Caco-2 (cell line): Measurements from ENCODE around the gene EPX. TPM values are rescaled to one million over a fixed set of nuclear protein-coding genes. Genes with fewer than 3 reads are reported as not detected.
A peak's percentile ranks its signal among the peaks of the same experiment; 100 is the strongest.

ENCODE experiments used
- BruUV-seq: library from RNA; stranded (reverse); fragments of 400-500 nt; replicated peaks from 2 replicates; lab custom pipeline; 2021; lab: Mats Ljungman, UMichigan
- CTCF ChIA-PET: fragments of 300-600 bp; sonication (Branson Sonifier 250); formaldehyde crosslinking; loops from one replicate; lab custom pipeline; 2022; ENCODE audit warnings: antibody characterized with exemption; lab: Charles Lee
- POLR2A ChIA-PET: fragments of 300-600 bp; sonication (Branson Sonifier 250); formaldehyde crosslinking; loops from one replicate; lab custom pipeline; 2022; ENCODE audit warnings: antibody characterized with exemption; lab: Charles Lee
- DNase-seq, 2 experiments: peaks; one replicate each; pipeline versions ENCODE4 v3.0.0 to v3.0.0-alpha.2; 2020 to 2022
- H3K27me3 ChIP-seq: replicated peaks from 2 replicates; pipeline ENCODE4 v1.6.0; 2011; ENCODE audit warnings: low read length; ENCODE audit not compliant: control insufficient read depth, insufficient read depth
- H3K36me3 ChIP-seq: 2 replicates; pipeline ENCODE4 v1.5.1; 2011; ENCODE audit warnings: low read length; ENCODE audit not compliant: control insufficient read depth, insufficient read depth
- H3K4me1 ChIP-seq: fragments of 250-450 bp; sonication (Bioruptor Pico); 2 replicates; pipeline ENCODE4 v1.5.1; 2020; ENCODE audit warnings: mild to moderate bottlenecking
- H3K4me3 ChIP-seq: 2 replicates; pipeline ENCODE4 v1.5.1; 2011; ENCODE audit warnings: low read depth, mild to moderate bottlenecking, control low read depth, low read length
- H3K9me3 ChIP-seq: fragments of 250-450 bp; sonication (Bioruptor Pico); 2 replicates; pipeline ENCODE4 v1.5.1; 2020; ENCODE audit warnings: mild to moderate bottlenecking, moderate library complexity
- H3K27ac Mint-ChIP-seq: one replicate; pipeline ENCODE4 v1.8.0; 2022; ENCODE audit warnings: mixed read lengths; ENCODE audit not compliant: unreplicated experiment
- H3K27me3 Mint-ChIP-seq: one replicate; pipeline ENCODE4 v1.8.0; 2022; ENCODE audit warnings: mixed read lengths; ENCODE audit not compliant: insufficient read depth, unreplicated experiment
- H3K36me3 Mint-ChIP-seq: one replicate; pipeline ENCODE4 v1.8.0; 2022; ENCODE audit warnings: mild to moderate bottlenecking, mixed read lengths; ENCODE audit not compliant: insufficient read depth, unreplicated experiment
- H3K4me1 Mint-ChIP-seq: one replicate; pipeline ENCODE4 v1.8.0; 2022; ENCODE audit warnings: low read depth, mixed read lengths; ENCODE audit not compliant: unreplicated experiment
- H3K4me3 Mint-ChIP-seq: one replicate; pipeline ENCODE4 v1.8.0; 2022; ENCODE audit warnings: mild to moderate bottlenecking, moderate library complexity, mixed read lengths; ENCODE audit not compliant: unreplicated experiment
- H3K9me3 Mint-ChIP-seq: one replicate; pipeline ENCODE4 v1.8.0; 2022; ENCODE audit warnings: mixed read lengths; ENCODE audit not compliant: unreplicated experiment
- intact Hi-C: fragments of 100-400 bp; cut with micrococcal nuclease; formaldehyde crosslinking; loops from one replicate; pipeline ENCODE4 v1.10.0; 2022; ENCODE audit not compliant: unreplicated experiment
- total RNA-seq: library from RNA; stranded (reverse); gene quantifications from 2 replicates; pipeline ENCODE4 v1.2.3, GENCODE V29; 2022
- TF ChIP-seq, protein P1 (sequence below), 2 experiments: fragments of 200-600 bp in 1 of 2; IDR thresholded peaks; 1 replicate in 1 of 2; 2 replicates in 1 of 2; pipeline versions ENCODE4 v1.5.1 to v1.8.0; 2011 to 2022; ENCODE audit warnings: antibody characterized with exemption in 1 of 2, control low read depth in 1 of 2, inconsistent platforms in 1 of 2, low read depth in 1 of 2, low read length in 1 of 2, mild to moderate bottlenecking in 1 of 2, moderate library complexity in 1 of 2; ENCODE audit not compliant: insufficient read depth in 1 of 2, severe bottlenecking in 1 of 2, unreplicated experiment in 1 of 2

EPX gene
- total RNA-seq, 1 experiment from 2014 or later, result not detected

DNA sequence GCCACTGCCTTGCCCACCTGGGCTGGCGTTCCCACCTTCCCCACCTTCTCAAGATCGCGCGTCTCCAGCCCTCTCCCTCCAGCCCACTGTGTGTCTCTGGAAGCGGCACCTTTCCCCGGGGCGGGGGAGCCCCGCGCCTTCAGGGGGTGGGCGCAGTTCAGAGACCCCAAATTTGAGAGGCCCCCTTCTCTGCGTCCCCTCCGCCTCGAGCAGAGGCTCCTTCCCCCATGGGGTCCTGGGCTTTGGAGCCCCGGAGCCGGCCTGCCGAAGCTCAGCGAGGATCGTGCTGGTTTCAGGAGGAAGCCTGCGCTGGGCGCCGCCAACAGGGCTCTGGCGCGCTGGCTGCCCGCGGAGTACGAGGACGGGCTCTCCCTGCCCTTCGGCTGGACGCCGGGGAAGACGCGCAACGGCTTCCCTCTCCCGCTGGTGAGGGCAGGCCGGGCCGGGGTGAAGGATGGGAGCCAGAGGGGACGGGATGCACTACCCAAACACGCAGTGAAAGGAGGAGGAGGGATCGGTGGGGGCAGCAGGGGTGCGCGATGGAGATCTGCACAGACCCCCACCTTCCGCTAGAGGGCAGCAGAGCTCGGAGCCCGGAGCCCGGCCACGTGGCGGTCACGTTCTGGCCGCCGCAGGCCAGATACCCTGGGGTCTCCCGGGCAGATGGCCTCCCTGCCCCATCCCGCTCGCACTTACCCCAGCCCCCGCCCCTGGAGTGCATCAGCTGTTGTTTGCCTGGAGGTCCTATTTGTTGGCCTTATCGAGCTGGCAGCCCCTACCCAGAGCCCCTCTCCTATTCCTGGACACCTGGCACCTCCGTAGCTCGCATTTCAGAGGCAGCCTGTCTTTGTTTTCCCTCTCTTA is 57.0 kb downstream of the EPX start:
- no peaks in the 10 kb centered on the region for H3K36me3 Mint-ChIP-seq

DNA sequence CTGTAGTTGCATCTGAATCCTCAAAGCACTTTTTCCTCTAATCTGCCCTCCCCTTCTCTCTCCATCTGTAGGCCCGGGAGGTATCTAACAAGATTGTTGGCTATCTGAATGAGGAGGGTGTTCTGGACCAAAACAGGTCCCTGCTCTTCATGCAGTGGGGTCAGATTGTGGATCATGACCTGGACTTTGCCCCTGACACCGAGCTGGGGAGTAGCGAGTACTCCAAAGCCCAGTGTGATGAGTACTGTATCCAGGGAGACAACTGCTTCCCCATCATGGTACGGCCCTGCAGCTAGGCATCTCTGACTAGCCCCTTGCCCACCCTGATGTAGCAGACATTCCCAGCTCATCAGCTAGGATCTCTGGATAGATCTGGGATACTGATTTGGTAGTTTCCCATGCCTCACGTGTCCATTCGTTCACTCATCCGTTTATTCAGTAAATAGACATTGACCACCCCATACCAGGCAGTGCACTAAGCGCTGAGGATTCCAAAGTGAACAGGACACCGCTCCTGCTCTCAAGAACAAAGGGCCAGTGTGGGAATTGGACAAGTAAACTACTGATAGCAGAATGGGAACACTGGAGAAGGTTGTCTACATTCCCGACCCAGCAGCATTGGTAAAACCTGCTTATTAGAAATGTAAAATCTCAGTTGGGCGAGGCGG is 58.0 kb downstream of the EPX start:
- H3K27me3 Mint-ChIP-seq, result peaks cover 5% of the 10 kb centered on the region
- POLR2A ChIA-PET, result interaction anchor here (1.0 kb wide), 1 partner anchor 51 kb away, joined by 3 read pairs; no protein-coding TSS in a partner anchor
- H3K9me3 Mint-ChIP-seq, result no peaks in the 10 kb centered on the region
- BruUV-seq, result no TSS peak
- H3K27me3 ChIP-seq, result no peaks in the 10 kb centered on the region
- no peak overlapping the region for H3K27ac Mint-ChIP-seq
- intact Hi-C loops, result loop anchor here (1.0 kb wide), 1 partner anchor 197 kb away; no protein-coding TSS in a partner anchor
- TF ChIP-seq, protein P1, sequence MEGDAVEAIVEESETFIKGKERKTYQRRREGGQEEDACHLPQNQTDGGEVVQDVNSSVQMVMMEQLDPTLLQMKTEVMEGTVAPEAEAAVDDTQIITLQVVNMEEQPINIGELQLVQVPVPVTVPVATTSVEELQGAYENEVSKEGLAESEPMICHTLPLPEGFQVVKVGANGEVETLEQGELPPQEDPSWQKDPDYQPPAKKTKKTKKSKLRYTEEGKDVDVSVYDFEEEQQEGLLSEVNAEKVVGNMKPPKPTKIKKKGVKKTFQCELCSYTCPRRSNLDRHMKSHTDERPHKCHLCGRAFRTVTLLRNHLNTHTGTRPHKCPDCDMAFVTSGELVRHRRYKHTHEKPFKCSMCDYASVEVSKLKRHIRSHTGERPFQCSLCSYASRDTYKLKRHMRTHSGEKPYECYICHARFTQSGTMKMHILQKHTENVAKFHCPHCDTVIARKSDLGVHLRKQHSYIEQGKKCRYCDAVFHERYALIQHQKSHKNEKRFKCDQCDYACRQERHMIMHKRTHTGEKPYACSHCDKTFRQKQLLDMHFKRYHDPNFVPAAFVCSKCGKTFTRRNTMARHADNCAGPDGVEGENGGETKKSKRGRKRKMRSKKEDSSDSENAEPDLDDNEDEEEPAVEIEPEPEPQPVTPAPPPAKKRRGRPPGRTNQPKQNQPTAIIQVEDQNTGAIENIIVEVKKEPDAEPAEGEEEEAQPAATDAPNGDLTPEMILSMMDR (IDR thresholded peaks at IDR 0.05; ENCODE audit: insufficient read depth in 1 of 2, low read depth in 1 of 2, low read length in 1 of 2, severe bottlenecking in 1 of 2, unreplicated experiment in 1 of 2), result no peak
- no peaks in the 10 kb centered on the region for H3K36me3 ChIP-seq
- no peak overlapping the region for H3K4me3 ChIP-seq
- H3K4me3 Mint-ChIP-seq, result peak overlapping the region; percentile 76
- no peaks in the 10 kb centered on the region for H3K9me3 ChIP-seq
- no peaks in the 10 kb centered on the region for H3K36me3 Mint-ChIP-seq
- peaks cover 3% of the 10 kb centered on the region for H3K4me1 ChIP-seq
- DNase-seq, result no peak
- CTCF ChIA-PET, result interaction anchor here (0.6 to 1.6 kb wide), 11 partner anchors 19 to 619 kb away, joined by 3 to 6 read pairs (median 4); partner anchors contain the start of genes MKS1 and RNF43
- peaks cover 7% of the 10 kb centered on the region for H3K4me1 Mint-ChIP-seq

More for the DNA sequence above, 57.0 kb downstream of the EPX start:
- peaks cover 3% of the 10 kb centered on the region for H3K4me1 ChIP-seq
- Mint-ChIP-seq H3K9me3 (no peaks in the 10 kb centered on the region), H3K27me3 (peaks cover 5% of the 10 kb centered on the region), H3K27ac (no peak overlapping the region), H3K4me1 (peaks cover 12% of the 10 kb centered on the region), H3K4me3 (peak overlapping the region; percentile 76)
- no peaks in the 10 kb centered on the region for H3K9me3 ChIP-seq
- peak; percentile 60 to 86 for DNase-seq
- H3K36me3 ChIP-seq, result no peaks in the 10 kb centered on the region
- H3K4me3 ChIP-seq, result peak overlapping the region; percentile 37
- ChIA-PET POLR2A (interaction anchor here (0.6 to 1.0 kb wide), 3 partner anchors 50 to 993 kb away, joined by 3 to 13 read pairs (median 5); partner anchors contain the start of gene MSI2), CTCF (interaction anchor here (0.6 to 1.6 kb wide), 13 partner anchors 18 to 618 kb away, joined by 3 to 6 read pairs (median 4); partner anchors contain the start of genes MKS1 and RNF43)
- TF ChIP-seq, protein P1 (IDR thresholded peaks at IDR 0.05; ENCODE audit: insufficient read depth in 1 of 2, low read depth in 1 of 2, low read length in 1 of 2, severe bottlenecking in 1 of 2, unreplicated experiment in 1 of 2), result peak; percentile 88 to 96
- no peaks in the 10 kb centered on the region for H3K27me3 ChIP-seq
- BruUV-seq, result no TSS peak
- intact Hi-C loops, result loop anchor here (1.0 kb wide), 1 partner anchor 198 kb away; no protein-coding TSS in a partner anchor

DNA sequence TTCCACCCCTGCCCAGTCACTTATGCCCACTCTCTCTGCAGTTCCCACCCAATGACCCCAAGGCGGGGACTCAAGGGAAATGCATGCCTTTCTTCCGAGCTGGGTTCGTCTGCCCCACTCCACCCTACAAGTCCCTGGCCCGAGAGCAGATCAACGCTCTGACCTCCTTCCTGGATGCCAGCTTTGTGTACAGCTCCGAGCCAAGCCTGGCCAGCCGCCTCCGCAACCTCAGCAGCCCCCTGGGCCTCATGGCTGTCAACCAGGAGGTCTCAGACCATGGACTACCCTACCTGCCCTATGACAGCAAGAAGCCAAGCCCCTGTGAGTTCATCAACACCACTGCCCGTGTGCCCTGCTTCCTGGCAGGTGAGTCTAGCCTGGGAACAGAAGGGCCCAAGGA is 59.6 kb downstream of the EPX start:
- H3K9me3 Mint-ChIP-seq, result no peaks in the 10 kb centered on the region
- Histone ChIP-seq H3K27me3 (no peaks in the 10 kb centered on the region), H3K36me3 (no peaks in the 10 kb centered on the region), H3K4me1 (peaks cover 3% of the 10 kb centered on the region), H3K4me3 (no peak overlapping the region), H3K9me3 (no peaks in the 10 kb centered on the region)
- H3K27ac Mint-ChIP-seq, result no peak overlapping the region
- ChIA-PET CTCF (no interaction called here), POLR2A (no interaction called here)
- intact Hi-C loops, result no loop called here
- DNase-seq, result no peak
- H3K4me3 Mint-ChIP-seq, result no peak overlapping the region
- peaks cover 7% of the 10 kb centered on the region for H3K27me3 Mint-ChIP-seq
- no peaks in the 10 kb centered on the region for H3K4me1 Mint-ChIP-seq
- no TSS peak for BruUV-seq
- no peaks in the 10 kb centered on the region for H3K36me3 Mint-ChIP-seq
- TF ChIP-seq, protein P1 (IDR thresholded peaks at IDR 0.05; ENCODE audit: insufficient read depth in 1 of 2, low read depth in 1 of 2, low read length in 1 of 2, severe bottlenecking in 1 of 2, unreplicated experiment in 1 of 2), result no peak
